Embryonic facial prominence (tissue), 1 donor: ENCODE results near the gene RUSF1.
"Not testable (repeated sequence)": the region's sequence is repeated elsewhere in the genome, so short reads cannot be mapped to it uniquely, and the experiment has no call there.

ENCODE experiments used
- DNase-seq: peaks from one replicate; pipeline ENCODE4 v3.0.0-alpha.2; 2016; ENCODE audit errors: extremely low spot score

Gene RUSF1

DNA sequence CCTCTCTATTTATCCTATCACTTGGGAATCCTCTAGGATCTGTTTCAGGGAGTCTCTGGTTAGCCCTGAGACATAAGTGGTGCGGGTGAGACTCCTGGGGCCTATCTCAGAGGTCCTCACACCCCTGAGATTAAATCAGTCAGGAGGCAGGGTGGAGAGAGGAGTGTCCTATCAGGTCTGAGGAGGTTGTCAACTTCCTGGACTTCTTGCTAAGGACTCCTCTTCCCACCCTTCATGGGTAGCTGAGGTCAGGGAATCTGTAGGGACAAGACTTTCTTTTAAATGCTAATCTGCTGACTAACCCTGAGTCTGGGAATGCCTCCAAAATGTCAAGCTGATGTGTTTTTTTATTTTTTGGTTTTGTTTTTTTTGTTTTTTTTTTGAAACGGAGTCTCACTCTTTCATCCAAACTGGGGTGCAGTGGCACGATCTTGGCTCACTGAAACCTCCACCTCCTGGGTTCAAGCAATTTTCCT lies 55.5 kb downstream of the RUSF1 start:
- DNase-seq, result no peak

DNA sequence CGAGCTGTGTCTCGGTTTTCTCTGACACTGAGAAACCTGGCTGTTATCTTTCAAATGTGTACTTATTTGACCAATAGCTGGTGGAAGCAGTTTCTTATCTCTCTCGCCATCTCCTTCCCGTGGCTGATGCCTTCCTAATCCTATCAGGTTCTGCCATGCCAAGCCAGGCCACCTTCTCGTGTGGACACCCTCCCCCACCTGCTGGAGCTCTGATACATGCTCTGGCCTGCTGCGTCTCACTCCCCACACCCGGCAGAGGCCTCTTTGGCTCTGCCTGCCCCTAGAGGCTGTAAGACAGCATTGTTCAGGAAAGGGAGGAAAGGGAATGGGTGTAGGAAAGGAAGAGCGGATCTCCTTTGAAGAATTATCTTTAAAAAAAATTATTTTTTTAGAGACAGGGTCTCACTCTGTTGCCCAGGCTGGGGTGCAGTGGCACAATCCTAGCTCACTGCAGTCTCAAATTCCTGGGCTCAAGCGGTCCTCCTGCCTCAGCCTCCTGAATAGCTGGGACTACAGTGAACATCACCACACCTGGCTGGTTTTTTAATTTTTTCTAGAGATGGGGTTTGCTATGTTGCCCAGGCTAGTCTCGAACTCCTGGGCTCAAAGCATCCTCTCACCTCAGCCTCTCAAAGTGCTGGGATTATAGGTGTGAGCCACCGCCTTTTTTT lies 56.4 kb downstream of the RUSF1 start:
- no peak for DNase-seq

- DNase-seq, result no peak
Measured at GRCh38 chr16:31451201-31451600, 57.0 kb downstream of the RUSF1 start.

DNA sequence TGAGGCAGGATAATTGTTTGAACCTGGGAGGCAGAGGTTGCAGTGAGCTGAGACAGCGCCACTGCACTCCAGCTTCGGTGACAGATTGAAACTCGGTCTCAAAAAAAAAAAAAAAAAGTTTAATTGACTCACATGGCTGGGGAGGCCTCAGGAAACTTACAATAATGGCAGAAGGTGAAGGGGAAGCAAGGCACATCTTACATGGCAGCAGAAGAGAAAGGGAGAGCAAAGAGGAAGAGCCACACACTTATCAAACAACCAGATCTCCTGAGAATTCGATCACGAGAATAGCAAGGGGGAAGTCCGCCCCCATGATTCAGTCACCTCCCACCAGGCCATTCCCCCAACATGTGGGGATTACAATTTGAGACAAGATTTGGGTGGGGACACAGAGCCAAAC lies 62.3 kb downstream of the RUSF1 start:
- DNase-seq, result not testable (repeated sequence)

GRCh38 chr16:31441956-31442355 lies 66.2 kb downstream of the RUSF1 start:
- no peak for DNase-seq

- DNase-seq, result no peak
Measured at GRCh38 chr16:31440516-31441184, 67.5 kb downstream of the RUSF1 start.

DNA sequence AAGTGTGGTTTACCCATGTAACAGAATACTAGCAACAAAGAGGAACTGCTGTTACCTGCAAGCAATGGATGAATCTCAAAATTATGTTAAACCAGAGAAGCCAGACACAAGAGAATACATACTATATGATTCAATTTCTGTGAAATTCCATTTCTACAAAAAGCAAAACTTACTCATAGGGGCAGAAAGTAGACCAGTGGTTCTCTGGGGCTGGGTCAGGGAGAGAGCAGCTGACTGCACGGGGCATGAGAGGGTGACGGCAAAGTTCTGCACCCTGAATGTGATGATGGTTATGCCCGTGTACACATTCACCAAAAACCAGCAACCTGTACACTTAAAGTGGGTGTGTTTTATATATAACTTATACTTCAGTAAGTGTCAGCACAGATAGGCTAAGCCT lies 68.7 kb downstream of the RUSF1 start:
- no peak for DNase-seq
